ENCODE data around the gene OGFOD2. TPM values are rescaled to one million over a fixed set of nuclear protein-coding genes. Genes with fewer than 3 reads are reported as not detected.
A peak's percentile ranks its signal among the peaks of the same experiment; 100 is the strongest.

OGFOD2 gene
- total and polyA plus RNA-seq, 2 donors = 12.1 to 20.6 TPM

DNA sequence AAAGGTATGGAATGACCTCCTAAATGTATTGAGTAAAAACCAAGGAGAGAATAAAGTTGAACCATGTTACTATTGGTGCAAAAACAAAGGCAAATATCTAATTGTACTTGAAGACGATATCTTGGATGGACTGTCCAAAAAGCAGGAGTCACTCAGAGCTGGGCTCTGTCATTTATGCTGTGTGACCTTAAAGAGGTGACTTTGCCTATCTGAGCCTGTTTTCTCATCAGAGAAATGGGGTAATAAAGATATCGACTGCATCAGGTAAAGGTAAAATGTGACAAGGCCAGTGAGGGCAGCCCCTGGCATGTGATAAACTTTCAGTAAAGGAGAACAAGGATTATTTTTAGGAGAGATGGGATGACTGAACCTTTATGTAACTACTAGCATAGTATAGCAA is 6.9 kb upstream of the OGFOD2 start:
- Histone ChIP-seq H3K36me3 (ENCODE audit: control insufficient read depth in 2 of 2, insufficient read depth in 2 of 2, low read length in 1 of 2) (no peaks in the 10 kb centered on the region), H3K27ac (ENCODE audit: low read depth in 1 of 2, low read length in 1 of 2) (no peak overlapping the region), H3K9me3 (ENCODE audit: control insufficient read depth in 2 of 2, insufficient read depth in 1 of 2, low read length in 1 of 2) (no peaks in the 10 kb centered on the region), H3K4me1 (ENCODE audit: control insufficient read depth in 2 of 2, insufficient read depth in 2 of 2, low read length in 2 of 2) (peaks cover 8 to 22% of the 10 kb centered on the region in 2 donors), H3K4me3 (ENCODE audit: low read length in 2 of 2) (no peak overlapping the region), H3K27me3 (ENCODE audit: control insufficient read depth in 2 of 2, insufficient read depth in 1 of 2, low read length in 1 of 2) (no peaks in the 10 kb centered on the region)
- WGBS = 98% methylated on average over 2 of the region's 2 CpGs
- no peak for DNase-seq (ENCODE audit: low read depth in 6 of 9, low spot score in 9 of 9)

GRCh38 chr12:122969676-122970075 is 5.4 kb upstream of the OGFOD2 start:
- no peak overlapping the region for H3K4me3 ChIP-seq (ENCODE audit: low read length in 2 of 2)
- H3K27ac ChIP-seq (ENCODE audit: low read depth in 1 of 2, low read length in 1 of 2) = no peak overlapping the region
- H3K36me3 ChIP-seq (ENCODE audit: control insufficient read depth in 2 of 2, insufficient read depth in 2 of 2, low read length in 1 of 2) = no peaks in the 10 kb centered on the region
- H3K9me3 ChIP-seq (ENCODE audit: control insufficient read depth in 2 of 2, insufficient read depth in 1 of 2, low read length in 1 of 2) = no peaks in the 10 kb centered on the region
- DNase-seq (ENCODE audit: low read depth in 6 of 9, low spot score in 9 of 9) = no peak
- 90% methylated on average over 4 of the region's 4 CpGs for WGBS
- no peaks in the 10 kb centered on the region for H3K27me3 ChIP-seq (ENCODE audit: control insufficient read depth in 2 of 2, insufficient read depth in 1 of 2, low read length in 1 of 2)
- peaks cover 12 to 22% of the 10 kb centered on the region in 2 donors for H3K4me1 ChIP-seq (ENCODE audit: control insufficient read depth in 2 of 2, insufficient read depth in 2 of 2, low read length in 2 of 2)

DNA sequence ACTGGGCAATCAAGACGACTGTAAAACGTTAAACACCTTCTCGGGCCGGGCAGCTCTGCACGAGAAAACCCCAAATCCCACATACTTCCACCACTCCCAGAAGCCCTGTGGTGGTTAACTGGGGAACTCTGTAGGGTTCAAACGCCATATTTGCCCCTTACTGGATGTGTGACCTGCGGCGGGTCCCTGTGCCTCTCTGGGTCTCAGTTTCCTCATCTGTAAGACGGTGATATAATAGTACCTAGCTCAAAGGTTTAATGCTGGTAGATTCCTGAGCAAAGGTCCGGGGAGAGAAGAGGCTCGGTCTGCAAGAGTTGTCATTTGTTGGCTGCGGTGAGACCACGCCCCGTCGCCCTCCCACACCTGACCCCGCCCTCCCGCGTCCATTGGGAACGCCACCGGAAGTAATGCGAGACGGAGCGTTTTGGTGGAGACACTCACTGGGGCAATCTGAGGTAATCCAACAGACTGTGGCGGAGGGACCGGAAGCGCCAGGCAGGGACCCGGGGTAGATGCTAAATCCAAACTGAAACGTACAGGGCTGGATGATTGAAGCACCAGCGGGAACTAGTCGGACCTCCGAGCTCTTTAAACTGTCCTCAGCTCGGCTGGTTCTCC is 661 bp upstream of the OGFOD2 start:
- Histone ChIP-seq H3K27ac (ENCODE audit: low read depth in 1 of 2, low read length in 1 of 2) (peak overlapping the region; percentile 97 to 99), H3K4me3 (ENCODE audit: low read length in 2 of 2) (peak overlapping the region; percentile 71 to 95), H3K4me1 (ENCODE audit: control insufficient read depth in 2 of 2, insufficient read depth in 2 of 2, low read length in 2 of 2) (peaks cover 16 to 33% of the 10 kb centered on the region in 2 donors), H3K27me3 (ENCODE audit: control insufficient read depth in 2 of 2, insufficient read depth in 1 of 2, low read length in 1 of 2) (no peaks in the 10 kb centered on the region), H3K9me3 (ENCODE audit: control insufficient read depth in 2 of 2, insufficient read depth in 1 of 2, low read length in 1 of 2) (no peaks in the 10 kb centered on the region), H3K36me3 (ENCODE audit: control insufficient read depth in 2 of 2, insufficient read depth in 2 of 2, low read length in 1 of 2) (peaks cover 13 to 25% of the 10 kb centered on the region in 2 donors)
- under 1% methylated on average over 32 of the region's 32 CpGs for WGBS
- peak; percentile 95 to 100 (median 99) for DNase-seq (ENCODE audit: low read depth in 6 of 9, low spot score in 9 of 9)

DNA sequence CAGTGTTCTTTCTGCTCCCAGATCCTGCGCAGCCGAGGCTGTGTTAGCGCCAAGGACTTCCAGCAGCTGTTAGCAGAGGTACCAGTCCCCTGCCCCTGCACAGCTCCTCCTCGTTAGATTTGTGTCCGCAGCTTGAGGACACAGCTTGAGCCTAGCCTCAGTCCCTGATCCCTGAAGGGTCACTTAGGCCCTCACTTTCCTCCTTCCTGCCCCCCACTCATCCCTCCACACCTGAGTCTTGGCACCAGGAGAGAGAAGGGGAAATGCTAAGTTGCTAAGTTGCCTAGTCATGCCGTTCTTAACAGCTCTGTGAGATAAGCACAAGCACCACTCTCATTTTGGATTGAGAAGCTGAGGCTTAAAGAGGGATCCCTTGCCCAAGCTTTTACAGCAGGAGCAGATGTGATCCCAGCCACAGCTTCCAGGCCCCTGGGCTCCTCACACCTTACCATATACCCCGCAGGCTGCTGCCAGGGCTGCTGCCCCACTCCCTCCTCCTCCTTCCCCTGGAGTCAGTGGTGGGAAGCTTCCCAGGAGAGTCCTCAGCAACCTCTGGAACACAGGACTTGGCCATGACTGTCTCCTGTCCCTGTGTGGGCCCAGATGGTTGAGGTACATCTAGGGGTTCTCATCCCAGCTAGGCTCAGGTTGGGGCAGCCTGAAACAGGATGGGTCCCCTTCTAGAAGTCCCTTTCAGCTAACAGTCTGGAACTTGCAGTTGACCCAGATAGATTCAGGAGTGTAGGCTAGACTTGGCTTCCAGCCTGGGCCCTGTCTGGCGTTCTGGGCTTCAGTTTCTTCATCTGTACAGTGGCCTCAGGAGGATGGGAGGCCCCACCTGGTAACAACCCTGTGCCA is 975 bp downstream of the OGFOD2 start:
- WGBS = 20% methylated on average over 8 of the region's 8 CpGs
- no peaks in the 10 kb centered on the region for H3K9me3 ChIP-seq (ENCODE audit: control insufficient read depth in 2 of 2, insufficient read depth in 1 of 2, low read length in 1 of 2)
- no peaks in the 10 kb centered on the region for H3K27me3 ChIP-seq (ENCODE audit: control insufficient read depth in 2 of 2, insufficient read depth in 1 of 2, low read length in 1 of 2)
- H3K4me3 ChIP-seq (ENCODE audit: low read length in 2 of 2) = peak overlapping the region; percentile 71 to 95
- H3K27ac ChIP-seq (ENCODE audit: low read depth in 1 of 2, low read length in 1 of 2) = peak overlapping the region in 1 of 2 donors; percentile 99
- peaks cover 13 to 27% of the 10 kb centered on the region in 2 donors for H3K36me3 ChIP-seq (ENCODE audit: control insufficient read depth in 2 of 2, insufficient read depth in 2 of 2, low read length in 1 of 2)
- peaks cover 23 to 41% of the 10 kb centered on the region in 2 donors for H3K4me1 ChIP-seq (ENCODE audit: control insufficient read depth in 2 of 2, insufficient read depth in 2 of 2, low read length in 2 of 2)
- peak in 1 of 9 donors; percentile 15 for DNase-seq (ENCODE audit: low read depth in 6 of 9, low spot score in 9 of 9)

GRCh38 chr12:122976648-122976975 is 1.6 kb downstream of the OGFOD2 start:
- H3K4me1 ChIP-seq (ENCODE audit: control insufficient read depth in 2 of 2, insufficient read depth in 2 of 2, low read length in 2 of 2) = peaks cover 23 to 47% of the 10 kb centered on the region in 2 donors
- DNase-seq (ENCODE audit: low read depth in 6 of 9, low spot score in 9 of 9) = peak in 1 of 9 donors; percentile 3
- H3K4me3 ChIP-seq (ENCODE audit: low read length in 2 of 2) = no peak overlapping the region
- H3K36me3 ChIP-seq (ENCODE audit: control insufficient read depth in 2 of 2, insufficient read depth in 2 of 2, low read length in 1 of 2) = peaks cover 13 to 27% of the 10 kb centered on the region in 2 donors
- H3K9me3 ChIP-seq (ENCODE audit: control insufficient read depth in 2 of 2, insufficient read depth in 1 of 2, low read length in 1 of 2) = no peaks in the 10 kb centered on the region
- WGBS = 98% methylated on average over 15 of the region's 15 CpGs
- no peaks in the 10 kb centered on the region for H3K27me3 ChIP-seq (ENCODE audit: control insufficient read depth in 2 of 2, insufficient read depth in 1 of 2, low read length in 1 of 2)
- no peak overlapping the region for H3K27ac ChIP-seq (ENCODE audit: low read depth in 1 of 2, low read length in 1 of 2)

DNA sequence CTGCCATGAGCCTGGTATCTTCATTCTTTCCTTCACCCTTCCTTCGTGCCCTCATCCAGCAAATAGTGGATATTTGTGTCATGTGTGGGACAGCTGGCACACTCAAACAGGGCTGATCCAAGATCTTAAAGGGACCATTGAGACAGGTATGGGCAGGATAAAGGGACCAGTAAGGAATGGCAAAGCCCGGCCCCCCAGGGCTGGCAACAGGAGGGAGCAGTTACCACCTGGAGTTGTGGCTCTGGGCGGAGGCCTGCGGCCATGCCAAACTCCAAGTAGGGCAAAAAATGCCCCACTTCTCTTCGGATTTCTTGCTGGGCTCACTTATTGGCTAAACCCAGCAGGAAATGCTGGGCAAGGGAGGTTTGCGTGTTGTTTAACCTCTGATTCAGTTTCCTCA is 2.1 kb downstream of the OGFOD2 start:
- H3K4me1 ChIP-seq (ENCODE audit: control insufficient read depth in 2 of 2, insufficient read depth in 2 of 2, low read length in 2 of 2) = peaks cover 28 to 52% of the 10 kb centered on the region in 2 donors
- 97% methylated on average over 6 of the region's 6 CpGs for WGBS
- H3K4me3 ChIP-seq (ENCODE audit: low read length in 2 of 2) = no peak overlapping the region
- no peak overlapping the region for H3K27ac ChIP-seq (ENCODE audit: low read depth in 1 of 2, low read length in 1 of 2)
- no peaks in the 10 kb centered on the region for H3K27me3 ChIP-seq (ENCODE audit: control insufficient read depth in 2 of 2, insufficient read depth in 1 of 2, low read length in 1 of 2)
- no peak for DNase-seq (ENCODE audit: low read depth in 6 of 9, low spot score in 9 of 9)
- H3K9me3 ChIP-seq (ENCODE audit: control insufficient read depth in 2 of 2, insufficient read depth in 1 of 2, low read length in 1 of 2) = no peaks in the 10 kb centered on the region
- H3K36me3 ChIP-seq (ENCODE audit: control insufficient read depth in 2 of 2, insufficient read depth in 2 of 2, low read length in 1 of 2) = peaks cover 14 to 31% of the 10 kb centered on the region in 2 donors

GRCh38 chr12:122977655-122978392 is 2.8 kb downstream of the OGFOD2 start:
- no peak for DNase-seq (ENCODE audit: low read depth in 6 of 9, low spot score in 9 of 9)
- peaks cover 33 to 59% of the 10 kb centered on the region in 2 donors for H3K4me1 ChIP-seq (ENCODE audit: control insufficient read depth in 2 of 2, insufficient read depth in 2 of 2, low read length in 2 of 2)
- WGBS = 97% methylated on average over 9 of the region's 9 CpGs

DNA sequence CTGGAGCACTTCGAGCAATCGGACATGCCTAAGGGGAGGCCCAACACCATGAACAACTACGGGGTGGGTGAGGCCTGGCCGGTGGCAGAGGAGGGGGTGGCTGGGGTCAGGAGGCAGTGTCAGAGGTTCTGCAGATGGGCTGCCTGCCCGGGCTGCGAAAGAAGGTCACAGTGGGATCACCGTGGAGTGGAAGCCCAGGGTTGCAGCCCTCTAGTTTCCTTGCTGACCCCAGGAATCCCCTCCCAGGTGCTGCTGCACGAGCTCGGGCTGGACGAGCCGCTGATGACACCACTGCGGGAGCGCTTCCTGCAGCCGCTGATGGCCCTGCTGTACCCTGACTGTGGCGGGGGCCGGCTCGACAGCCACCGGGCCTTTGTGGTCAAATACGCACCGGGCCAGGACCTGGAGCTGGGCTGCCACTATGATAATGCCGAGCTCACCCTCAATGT is 3.5 kb downstream of the OGFOD2 start:
- DNase-seq (ENCODE audit: low read depth in 6 of 9, low spot score in 9 of 9) = no peak

More at GRCh38 chr12:122977655-122978392, 2.8 kb downstream of the OGFOD2 start:
- H3K36me3 ChIP-seq (ENCODE audit: control insufficient read depth in 2 of 2, insufficient read depth in 2 of 2, low read length in 1 of 2) = peaks cover 17 to 38% of the 10 kb centered on the region in 2 donors
- H3K9me3 ChIP-seq (ENCODE audit: control insufficient read depth in 2 of 2, insufficient read depth in 1 of 2, low read length in 1 of 2) = no peaks in the 10 kb centered on the region
- no peaks in the 10 kb centered on the region for H3K27me3 ChIP-seq (ENCODE audit: control insufficient read depth in 2 of 2, insufficient read depth in 1 of 2, low read length in 1 of 2)
- H3K4me3 ChIP-seq (ENCODE audit: low read length in 2 of 2) = no peak overlapping the region
- H3K27ac ChIP-seq (ENCODE audit: low read depth in 1 of 2, low read length in 1 of 2) = no peak overlapping the region

More for the DNA sequence above, 3.5 kb downstream of the OGFOD2 start:
- Histone ChIP-seq H3K4me3 (ENCODE audit: low read length in 2 of 2) (no peak overlapping the region), H3K27me3 (ENCODE audit: control insufficient read depth in 2 of 2, insufficient read depth in 1 of 2, low read length in 1 of 2) (no peaks in the 10 kb centered on the region), H3K4me1 (ENCODE audit: control insufficient read depth in 2 of 2, insufficient read depth in 2 of 2, low read length in 2 of 2) (peaks cover 33 to 64% of the 10 kb centered on the region in 2 donors), H3K9me3 (ENCODE audit: control insufficient read depth in 2 of 2, insufficient read depth in 1 of 2, low read length in 1 of 2) (no peaks in the 10 kb centered on the region), H3K36me3 (ENCODE audit: control insufficient read depth in 2 of 2, insufficient read depth in 2 of 2, low read length in 1 of 2) (peaks cover 24 to 45% of the 10 kb centered on the region in 2 donors), H3K27ac (ENCODE audit: low read depth in 1 of 2, low read length in 1 of 2) (no peak overlapping the region)
- 97% methylated on average over 21 of the region's 21 CpGs for WGBS

Measured in thymus (tissue), 11 donors.